ENCODE results near the gene ZNF20.

DNA sequence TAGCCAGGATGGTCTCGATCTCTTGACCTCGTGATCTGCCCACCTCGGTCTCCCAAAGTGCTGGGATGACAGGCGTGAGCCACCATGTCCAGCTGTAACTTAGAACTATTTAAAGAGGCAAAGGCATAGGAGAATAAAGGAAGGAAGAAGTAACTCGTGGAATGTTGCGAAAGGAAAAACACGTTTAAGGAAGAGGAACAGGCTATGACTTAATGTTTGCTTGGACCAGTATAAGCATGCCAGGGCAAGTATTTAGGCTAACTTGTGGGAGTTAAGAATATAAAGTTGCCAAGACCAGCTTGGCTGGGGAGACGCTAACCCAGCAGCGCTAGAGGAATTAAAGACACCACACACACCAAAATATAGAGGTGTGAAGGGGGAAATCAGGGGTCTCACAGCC, 42.1 kb downstream of the ZNF20 start:
- TF ChIP-seq, protein P1, sequence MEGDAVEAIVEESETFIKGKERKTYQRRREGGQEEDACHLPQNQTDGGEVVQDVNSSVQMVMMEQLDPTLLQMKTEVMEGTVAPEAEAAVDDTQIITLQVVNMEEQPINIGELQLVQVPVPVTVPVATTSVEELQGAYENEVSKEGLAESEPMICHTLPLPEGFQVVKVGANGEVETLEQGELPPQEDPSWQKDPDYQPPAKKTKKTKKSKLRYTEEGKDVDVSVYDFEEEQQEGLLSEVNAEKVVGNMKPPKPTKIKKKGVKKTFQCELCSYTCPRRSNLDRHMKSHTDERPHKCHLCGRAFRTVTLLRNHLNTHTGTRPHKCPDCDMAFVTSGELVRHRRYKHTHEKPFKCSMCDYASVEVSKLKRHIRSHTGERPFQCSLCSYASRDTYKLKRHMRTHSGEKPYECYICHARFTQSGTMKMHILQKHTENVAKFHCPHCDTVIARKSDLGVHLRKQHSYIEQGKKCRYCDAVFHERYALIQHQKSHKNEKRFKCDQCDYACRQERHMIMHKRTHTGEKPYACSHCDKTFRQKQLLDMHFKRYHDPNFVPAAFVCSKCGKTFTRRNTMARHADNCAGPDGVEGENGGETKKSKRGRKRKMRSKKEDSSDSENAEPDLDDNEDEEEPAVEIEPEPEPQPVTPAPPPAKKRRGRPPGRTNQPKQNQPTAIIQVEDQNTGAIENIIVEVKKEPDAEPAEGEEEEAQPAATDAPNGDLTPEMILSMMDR (conservative IDR thresholded peaks at IDR 0.05 in 1 of 2, IDR thresholded peaks at IDR 0.05 in 1 of 2; ENCODE audit: extremely low read depth in 1 of 2, insufficient read depth in 1 of 2, low read depth in 1 of 2, low read length in 2 of 2) = no peak
- no peak for TF ChIP-seq EZH2 (IDR thresholded peaks at IDR 0.05; ENCODE audit: borderline replicate concordance, low read length)
